H1 (cell line): ENCODE results near the gene ARID4B. TPM values are rescaled to one million over a fixed set of nuclear protein-coding genes. Genes with fewer than 3 reads are reported as not detected.

Experiments
- CTCF ChIA-PET: fragments of 300-600 bp; sonication (Branson Sonifier 250); formaldehyde crosslinking; loops from one replicate; lab custom pipeline; 2021; ENCODE audit not compliant: partially characterized antibody; lab: Charles Lee
- POLR2A ChIA-PET: fragments of 300-600 bp; sonication (Branson Sonifier 250); formaldehyde crosslinking; loops from one replicate; lab custom pipeline; 2021; ENCODE audit warnings: inconsistent platforms; ENCODE audit not compliant: partially characterized antibody; lab: Charles Lee
- DNase-seq, 2 experiments: peaks; one replicate each; pipeline versions ENCODE4 v3.0.0 to v3.0.0-alpha.2; 2010 to 2022; ENCODE audit warnings: low spot score in 2 of 2, low read depth in 1 of 2, mixed read lengths in 1 of 2
- FAIRE-seq: peaks from 2 replicates; lab custom pipeline; 2011; peaks lifted over from hg19 to GRCh38; lab: Jason Lieb, UNC
- H2AFZ ChIP-seq: 2 replicates; pipeline ENCODE4 v1.8.1; 2012; ENCODE audit warnings: low read length, inconsistent platforms
- H2AK5ac ChIP-seq: 2 replicates; pipeline ENCODE4 v1.6.1; 2013; ENCODE audit warnings: low read depth, low read length
- H2BK120ac ChIP-seq: replicated peaks from 2 replicates; pipeline ENCODE3; 2013; ENCODE audit warnings: low read depth, low read length, inconsistent platforms
- H2BK12ac ChIP-seq: 2 replicates; pipeline ENCODE4 v1.6.1; 2013; ENCODE audit warnings: low read depth, low read length
- H2BK15ac ChIP-seq: 2 replicates; pipeline ENCODE4 v1.6.1; 2013; ENCODE audit warnings: low read length
- H2BK20ac ChIP-seq: 2 replicates; pipeline ENCODE4 v1.6.1; 2013; ENCODE audit warnings: low read length
- H2BK5ac ChIP-seq: 2 replicates; pipeline ENCODE4 v1.6.1; 2013; ENCODE audit warnings: low read depth, low read length
- H3K14ac ChIP-seq: 2 replicates; pipeline ENCODE4 v1.6.1; 2013; ENCODE audit warnings: inconsistent platforms; ENCODE audit not compliant: insufficient read length
- H3K18ac ChIP-seq: 2 replicates; pipeline ENCODE4 v1.6.1; 2013; ENCODE audit warnings: low read length; ENCODE audit errors: extremely low read depth
- H3K23ac ChIP-seq: 2 replicates; pipeline ENCODE4 v1.6.1; 2013; ENCODE audit warnings: inconsistent platforms; ENCODE audit not compliant: insufficient read length
- H3K23me2 ChIP-seq: 2 replicates; pipeline ENCODE4 v1.6.1; 2013; ENCODE audit warnings: low read depth, low read length
- H3K27ac ChIP-seq: 2 replicates; pipeline ENCODE4 v1.6.1; 2011; ENCODE audit warnings: low read depth, low read length, inconsistent platforms
- H3K27me3 ChIP-seq, 4 experiments: replicated peaks in 1 of 4; 1 replicate in 1 of 4; 2 replicates in 3 of 4; pipeline versions ENCODE4 v1.6.1 to v1.8.1; 2011 to 2013; ENCODE audit warnings: low read length in 3 of 4, mild to moderate bottlenecking in 3 of 4, inconsistent platforms in 2 of 4, mixed read lengths in 2 of 4, moderate library complexity in 1 of 4; ENCODE audit not compliant: control insufficient read depth in 3 of 4, insufficient read depth in 3 of 4; ENCODE audit errors: extremely low read depth in 1 of 4
- H3K36me3 ChIP-seq, 4 experiments: 2 replicates each; pipeline versions ENCODE4 v1.6.1 to v1.8.1; 2011 to 2013; ENCODE audit warnings: mild to moderate bottlenecking in 4 of 4, low read length in 3 of 4, moderate library complexity in 2 of 4, control low read depth in 1 of 4, inconsistent platforms in 1 of 4; ENCODE audit not compliant: insufficient read depth in 4 of 4, control insufficient read depth in 2 of 4
- H3K4ac ChIP-seq: replicated peaks from 2 replicates; pipeline ENCODE3; 2013; ENCODE audit warnings: low read length, low read depth, mixed read lengths, inconsistent platforms; ENCODE audit not compliant: insufficient read length
- H3K4me1 ChIP-seq, 4 experiments: replicated peaks in 1 of 4; 1 replicate in 1 of 4; 2 replicates in 3 of 4; pipeline versions ENCODE4 v1.6.1 to v1.8.1; 2011 to 2013; ENCODE audit warnings: low read length in 3 of 4, inconsistent platforms in 2 of 4, mixed read lengths in 1 of 4; ENCODE audit not compliant: insufficient read depth in 4 of 4, control insufficient read depth in 3 of 4
- H3K4me2 ChIP-seq, 2 experiments: 2 replicates each; pipeline versions ENCODE4 v1.6.1 to v1.8.1; 2011 to 2013; ENCODE audit warnings: low read depth in 2 of 2, low read length in 2 of 2, control low read depth in 1 of 2, inconsistent platforms in 1 of 2, mild to moderate bottlenecking in 1 of 2; ENCODE audit not compliant: insufficient read depth in 1 of 2
- H3K4me3 ChIP-seq, 4 experiments: fragments of 200-600, 300-600 bp in 1 of 4; sonication (generic), shearing (Covaris generic), sonication (Bioruptor Twin) in 1 of 4; 2 replicates each; pipeline versions ENCODE4 v1.5.1 to v1.8.1; 2011 to 2016; ENCODE audit warnings: low read length in 4 of 4, low read depth in 3 of 4, control low read depth in 2 of 4, inconsistent platforms in 2 of 4, mild to moderate bottlenecking in 2 of 4, mixed read lengths in 1 of 4, moderate library complexity in 1 of 4; ENCODE audit not compliant: insufficient read depth in 2 of 4; ENCODE audit errors: extremely low read depth in 1 of 4
- H3K56ac ChIP-seq: replicated peaks from 2 replicates; pipeline ENCODE3; 2013; ENCODE audit warnings: low read depth, mild to moderate bottlenecking, mixed read lengths, low read length, inconsistent platforms; ENCODE audit not compliant: insufficient read length
- H3K79me1 ChIP-seq: 2 replicates; pipeline ENCODE4 v1.6.1; 2013; ENCODE audit warnings: low read depth, low read length, control low read depth
- H3K79me2 ChIP-seq, 2 experiments: 2 replicates each; pipeline versions ENCODE4 v1.6.1 to v1.8.1; 2012 to 2013; ENCODE audit warnings: low read length in 2 of 2, mild to moderate bottlenecking in 2 of 2, inconsistent platforms in 1 of 2; ENCODE audit not compliant: insufficient read depth in 2 of 2, control insufficient read depth in 1 of 2
- H3K9ac ChIP-seq, 4 experiments: replicated peaks in 1 of 4; 1 replicate in 1 of 4; 2 replicates in 3 of 4; pipeline versions ENCODE4 v1.6.1 to v1.8.1; 2011 to 2013; ENCODE audit warnings: low read depth in 3 of 4, low read length in 3 of 4, control low read depth in 2 of 4, mild to moderate bottlenecking in 2 of 4, moderate library complexity in 2 of 4, inconsistent platforms in 1 of 4; ENCODE audit errors: extremely low read depth in 1 of 4
- H3K9me3 ChIP-seq, 2 experiments: 2 replicates each; pipeline versions ENCODE4 v1.6.1 to v1.8.1; 2012 to 2013; ENCODE audit warnings: mild to moderate bottlenecking in 2 of 2, moderate library complexity in 2 of 2, control low read depth in 1 of 2, inconsistent platforms in 1 of 2, low read depth in 1 of 2, low read length in 1 of 2, mixed read lengths in 1 of 2; ENCODE audit not compliant: insufficient read depth in 2 of 2
- H4K20me1 ChIP-seq, 2 experiments: replicated peaks in 1 of 2; 2 replicates each; pipeline versions ENCODE3 to v1.8.1; 2011 to 2013; ENCODE audit warnings: inconsistent platforms in 2 of 2, low read length in 2 of 2, mild to moderate bottlenecking in 1 of 2; ENCODE audit not compliant: insufficient read depth in 2 of 2, control insufficient read depth in 1 of 2
- H4K5ac ChIP-seq: 2 replicates; pipeline ENCODE4 v1.6.1; 2013; ENCODE audit warnings: low read length, low read depth, mixed read lengths, inconsistent platforms; ENCODE audit not compliant: insufficient read length
- H4K8ac ChIP-seq: 2 replicates; pipeline ENCODE4 v1.8.0; 2013; ENCODE audit warnings: mild to moderate bottlenecking, moderate library complexity, low read length, inconsistent platforms; ENCODE audit not compliant: insufficient read depth; ENCODE audit errors: extremely low read depth
- H4K91ac ChIP-seq: replicated peaks from 2 replicates; pipeline ENCODE3; 2013; ENCODE audit warnings: low read length, mixed read lengths, inconsistent platforms; ENCODE audit not compliant: insufficient read length
- GABPA ChIP-seq: IDR thresholded peaks from 2 replicates; pipeline ENCODE4 v1.6.1; 2011; ENCODE audit warnings: mild to moderate bottlenecking, low read length, moderate library complexity, borderline replicate concordance; ENCODE audit not compliant: insufficient read depth
- JUN ChIP-seq: IDR thresholded peaks from 2 replicates; pipeline ENCODE4 v1.6.1; 2011; ENCODE audit warnings: low read depth, mild to moderate bottlenecking, improper control_type of control experiment, low read length
- POLR2A ChIP-seq, 2 experiments: IDR thresholded peaks; 1 replicate in 1 of 2; 2 replicates in 1 of 2; pipeline ENCODE4 v1.6.1; 2011; ENCODE audit warnings: low read depth in 2 of 2, low read length in 2 of 2, mild to moderate bottlenecking in 2 of 2; ENCODE audit errors: control extremely low read depth in 1 of 2
- RAD21 ChIP-seq, 2 experiments: IDR thresholded peaks in 1 of 2; conservative IDR thresholded peaks in 1 of 2; 2 replicates each; pipeline ENCODE4 v1.6.1; 2011; ENCODE audit warnings: low read depth in 2 of 2, low read length in 2 of 2, improper control_type of control experiment in 1 of 2, inconsistent platforms in 1 of 2, mild to moderate bottlenecking in 1 of 2, moderate library complexity in 1 of 2
- SIN3A ChIP-seq, 2 experiments: IDR thresholded peaks in 1 of 2; conservative IDR thresholded peaks in 1 of 2; 2 replicates each; pipeline ENCODE4 v1.6.1; 2011 to 2012; ENCODE audit warnings: low read length in 2 of 2, improper control_type of control experiment in 1 of 2, low read depth in 1 of 2, mild to moderate bottlenecking in 1 of 2
- SP2 ChIP-seq: IDR thresholded peaks from 2 replicates; pipeline ENCODE4 v1.6.1; 2012; ENCODE audit warnings: mild to moderate bottlenecking, low read length, inconsistent platforms
- WGBS, 2 experiments: shearing (Covaris generic) in 1 of 2; methylation state at CpG; one replicate each; pipeline versions ENCODE4 v1.1.6 to v1.1.7; 2013 to 2015; ENCODE audit warnings: low lambda C conversion rate in 2 of 2, mixed read lengths in 2 of 2, inconsistent platforms in 1 of 2, low coverage in 1 of 2, missing lambda C conversion rate in 1 of 2; ENCODE audit not compliant: insufficient replicate concordance in 2 of 2, insufficient coverage in 1 of 2, insufficient read length in 1 of 2; ENCODE audit errors: extremely low coverage in 1 of 2, missing lambda C conversion rate in 1 of 2; 5-methylcytosine and 5-hydroxymethylcytosine counted together
- polyA plus RNA-seq, 7 experiments: library from polyadenylated mRNA; depleted of rRNA in 3 of 7; stranded (reverse) in 5 of 7; unstranded in 2 of 7; fragments of >200 nt in 5 of 7; fragments of 200-250 nt in 2 of 7; gene quantifications; 1 replicate in 5 of 7; 2 replicates in 1 of 7; 4 replicates in 1 of 7; pipeline versions ENCODE4 v1.2.1 to v1.2.3, GENCODE V29; 2011 to 2013; ENCODE audit warnings: missing spikeins in 2 of 7, mixed read lengths in 2 of 7
- total RNA-seq: library from RNA; stranded (reverse); fragmentation: NEBNext Ultra II Directional; extraction: Animal tissue kit (Norgen Biotek cat#: 25700); gene quantifications from 2 replicates; pipeline ENCODE4 v1.2.1, GENCODE V29; 2021
- TF ChIP-seq, protein P1 (sequence below), 3 experiments: IDR thresholded peaks; 1 replicate in 2 of 3; 2 replicates in 1 of 3; pipeline versions ENCODE4 v1.5.1 to v1.6.1; 2011; ENCODE audit warnings: low read length in 3 of 3, mild to moderate bottlenecking in 3 of 3, inconsistent platforms in 2 of 3, low read depth in 1 of 3, moderate library complexity in 1 of 3; ENCODE audit not compliant: insufficient read depth in 1 of 3; ENCODE audit errors: control extremely low read depth in 1 of 3
- TF ChIP-seq, protein P2 (sequence below): IDR thresholded peaks from 2 replicates; pipeline ENCODE4 v1.6.1; 2011; ENCODE audit warnings: low read length, improper control_type of control experiment

ARID4B gene
- total and polyA plus RNA-seq, 2 of the 8 experiments (the other 6 are each of a cell fraction or from before 2014, with no cell fraction given), result 5.1 to 28.8 TPM

DNA sequence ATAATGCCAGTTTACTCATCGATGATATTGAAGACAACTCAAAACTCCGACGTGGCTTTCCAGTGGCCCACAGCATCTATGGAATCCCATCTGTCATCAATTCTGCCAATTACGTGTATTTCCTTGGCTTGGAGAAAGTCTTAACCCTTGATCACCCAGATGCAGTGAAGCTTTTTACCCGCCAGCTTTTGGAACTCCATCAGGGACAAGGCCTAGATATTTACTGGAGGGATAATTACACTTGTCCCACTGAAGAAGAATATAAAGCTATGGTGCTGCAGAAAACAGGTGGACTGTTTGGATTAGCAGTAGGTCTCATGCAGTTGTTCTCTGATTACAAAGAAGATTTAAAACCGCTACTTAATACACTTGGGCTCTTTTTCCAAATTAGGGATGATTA, 14.1 kb upstream of the ARID4B start:
- no peak overlapping the region for H2BK120ac ChIP-seq
- H3K23me2 ChIP-seq, result no peaks in the 10 kb centered on the region
- ChIA-PET CTCF (interaction anchor here (1.3 to 3.4 kb wide), 2 partner anchors 8 to 74 kb away, joined by 3 to 10 read pairs; no protein-coding TSS in a partner anchor), POLR2A (interaction anchor here (5.4 kb wide), 1 partner anchor 13 kb away, joined by 39 read pairs; the partner anchor contains the start of genes ARID4B and GGPS1)
- DNase-seq (no peak), FAIRE-seq (no peak)
- no peak overlapping the region for H3K18ac ChIP-seq
- H4K20me1 ChIP-seq, result no peaks in the 10 kb centered on the region
- no peak overlapping the region for H3K23ac ChIP-seq
- no peak overlapping the region for H3K56ac ChIP-seq
- no peaks in the 10 kb centered on the region for H3K9me3 ChIP-seq
- H3K36me3 ChIP-seq, result peaks cover 2 to 25% (median 12%) of the 10 kb centered on the region in 4 experiments; a peak in 7 of 8 replicates
- TF ChIP-seq GABPA (no peak), RAD21 (IDR thresholded peaks at IDR 0.05 in 1 of 2, conservative IDR thresholded peaks at IDR 0.05 in 1 of 2; ENCODE audit: low read depth in 2 of 2, low read length in 2 of 2) (no peak), SP2 (no peak), SIN3A (conservative IDR thresholded peaks at IDR 0.05 in 1 of 2, IDR thresholded peaks at IDR 0.05 in 1 of 2; ENCODE audit: low read depth in 1 of 2, low read length in 2 of 2) (no peak), JUN (no peak), POLR2A (IDR thresholded peaks at IDR 0.05; ENCODE audit: control extremely low read depth in 1 of 2, low read depth in 2 of 2, low read length in 2 of 2) (no peak)
- TF ChIP-seq, protein P1, sequence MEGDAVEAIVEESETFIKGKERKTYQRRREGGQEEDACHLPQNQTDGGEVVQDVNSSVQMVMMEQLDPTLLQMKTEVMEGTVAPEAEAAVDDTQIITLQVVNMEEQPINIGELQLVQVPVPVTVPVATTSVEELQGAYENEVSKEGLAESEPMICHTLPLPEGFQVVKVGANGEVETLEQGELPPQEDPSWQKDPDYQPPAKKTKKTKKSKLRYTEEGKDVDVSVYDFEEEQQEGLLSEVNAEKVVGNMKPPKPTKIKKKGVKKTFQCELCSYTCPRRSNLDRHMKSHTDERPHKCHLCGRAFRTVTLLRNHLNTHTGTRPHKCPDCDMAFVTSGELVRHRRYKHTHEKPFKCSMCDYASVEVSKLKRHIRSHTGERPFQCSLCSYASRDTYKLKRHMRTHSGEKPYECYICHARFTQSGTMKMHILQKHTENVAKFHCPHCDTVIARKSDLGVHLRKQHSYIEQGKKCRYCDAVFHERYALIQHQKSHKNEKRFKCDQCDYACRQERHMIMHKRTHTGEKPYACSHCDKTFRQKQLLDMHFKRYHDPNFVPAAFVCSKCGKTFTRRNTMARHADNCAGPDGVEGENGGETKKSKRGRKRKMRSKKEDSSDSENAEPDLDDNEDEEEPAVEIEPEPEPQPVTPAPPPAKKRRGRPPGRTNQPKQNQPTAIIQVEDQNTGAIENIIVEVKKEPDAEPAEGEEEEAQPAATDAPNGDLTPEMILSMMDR (IDR thresholded peaks at IDR 0.05; ENCODE audit: control extremely low read depth in 1 of 3, insufficient read depth in 1 of 3, low read depth in 1 of 3, low read length in 3 of 3), result no peak
- TF ChIP-seq, protein P2, sequence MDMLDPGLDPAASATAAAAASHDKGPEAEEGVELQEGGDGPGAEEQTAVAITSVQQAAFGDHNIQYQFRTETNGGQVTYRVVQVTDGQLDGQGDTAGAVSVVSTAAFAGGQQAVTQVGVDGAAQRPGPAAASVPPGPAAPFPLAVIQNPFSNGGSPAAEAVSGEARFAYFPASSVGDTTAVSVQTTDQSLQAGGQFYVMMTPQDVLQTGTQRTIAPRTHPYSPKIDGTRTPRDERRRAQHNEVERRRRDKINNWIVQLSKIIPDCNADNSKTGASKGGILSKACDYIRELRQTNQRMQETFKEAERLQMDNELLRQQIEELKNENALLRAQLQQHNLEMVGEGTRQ, result no peak
- no peak overlapping the region for H2AFZ ChIP-seq
- no peak overlapping the region for H3K4ac ChIP-seq
- H2BK20ac ChIP-seq, result no peak overlapping the region
- H4K5ac ChIP-seq, result no peak overlapping the region
- no peaks in the 10 kb centered on the region for H3K27me3 ChIP-seq
- no peak overlapping the region for H4K91ac ChIP-seq
- H2BK15ac ChIP-seq, result no peak overlapping the region
- H3K79me2 ChIP-seq, result no peaks in the 10 kb centered on the region
- H3K4me3 ChIP-seq, result no peak overlapping the region
- H3K79me1 ChIP-seq, result no peaks in the 10 kb centered on the region
- 92% methylated on average over 6 of the region's 6 CpGs; no CpG with 5 or more reads in 1 of the 2 experiments for WGBS, 2 experiments
- no peak overlapping the region for H4K8ac ChIP-seq
- no peak overlapping the region for H2BK5ac ChIP-seq
- no peak overlapping the region for H3K27ac ChIP-seq
- no peak overlapping the region for H3K14ac ChIP-seq
- no peak overlapping the region for H3K4me2 ChIP-seq
- no peaks in the 10 kb centered on the region for H3K4me1 ChIP-seq
- no peak overlapping the region for H2AK5ac ChIP-seq
- no peak overlapping the region for H3K9ac ChIP-seq
- no peak overlapping the region for H2BK12ac ChIP-seq
